WTC11 (cell line): ENCODE data around the gene MAGEA8. TPM values are rescaled to one million over a fixed set of nuclear protein-coding genes. Genes with fewer than 3 reads are reported as not detected.
"Not testable (repeated sequence)": the region's sequence is repeated elsewhere in the genome, so short reads cannot be mapped to it uniquely, and the experiment has no call there.

ENCODE experiments used
- ATAC-seq: fragments of 200-7000 bp; cut with Tn5 transposase; 2 replicates; pipeline ENCODE4 v1.10.0; 2021; ENCODE audit warnings: mild to moderate bottlenecking, moderate library complexity
- CTCF ChIA-PET: fragments of 300-600 bp; sonication (Branson Sonifier 250); formaldehyde crosslinking; loops from one replicate; lab custom pipeline; 2021; ENCODE audit warnings: antibody characterized with exemption; lab: Charles Lee
- POLR2A ChIA-PET: fragments of 350-600 bp; sonication (Branson Sonifier 250); formaldehyde crosslinking; loops from one replicate; lab custom pipeline; 2021; ENCODE audit warnings: antibody characterized with exemption; lab: Charles Lee
- DNase-seq: peaks from one replicate; pipeline ENCODE4 v3.0.0; 2021; ENCODE audit warnings: low spot score
- H3K27ac Mint-ChIP-seq: 2 replicates; pipeline ENCODE4 v1.8.0; 2021; ENCODE audit warnings: mixed read lengths
- H3K27me3 Mint-ChIP-seq: 2 replicates; pipeline ENCODE4 v1.8.0; 2021; ENCODE audit warnings: low read depth, mild to moderate bottlenecking, moderate library complexity, mixed read lengths
- H3K36me3 Mint-ChIP-seq: 2 replicates; pipeline ENCODE4 v1.8.0; 2021; ENCODE audit warnings: mixed read lengths
- H3K4me1 Mint-ChIP-seq: 2 replicates; pipeline ENCODE4 v1.8.0; 2022; ENCODE audit warnings: mixed read lengths
- H3K4me3 Mint-ChIP-seq: 2 replicates; pipeline ENCODE4 v1.8.0; 2021; ENCODE audit warnings: mild to moderate bottlenecking, moderate library complexity, mixed read lengths
- H3K9me3 Mint-ChIP-seq: 2 replicates; pipeline ENCODE4 v1.8.0; 2021; ENCODE audit warnings: mixed read lengths
- CTCF ChIP-seq: fragments of 200-600 bp; IDR thresholded peaks from 2 replicates; pipeline ENCODE4 v1.8.0; 2022; ENCODE audit warnings: antibody characterized with exemption
- ELF4 ChIP-seq: sonication (generic); formaldehyde crosslinking; IDR thresholded peaks from 2 replicates; pipeline ENCODE4 v1.8.1; 2022; ENCODE audit warnings: low read depth, mild to moderate bottlenecking, moderate library complexity, missing genetic modification reagents
- EMX1 ChIP-seq: fragments of 250-450 bp; sonication (Bioruptor Pico); IDR thresholded peaks from 2 replicates; pipeline ENCODE4 v1.8.0; 2021; ENCODE audit warnings: mild to moderate bottlenecking
- ETV6 ChIP-seq: sonication (generic); formaldehyde crosslinking; IDR thresholded peaks from 2 replicates; pipeline ENCODE4 v1.8.1; 2022; ENCODE audit warnings: mild to moderate bottlenecking, missing genetic modification reagents
- FOXJ3 ChIP-seq: sonication (generic); formaldehyde crosslinking; IDR thresholded peaks from 2 replicates; pipeline ENCODE4 v1.9.0; 2021; ENCODE audit warnings: missing genetic modification reagents, mild to moderate bottlenecking, borderline replicate concordance
- FOXK1 ChIP-seq: sonication (generic); formaldehyde crosslinking; IDR thresholded peaks from 2 replicates; pipeline ENCODE4 v1.8.0; 2022; ENCODE audit warnings: mild to moderate bottlenecking, moderate library complexity, missing genetic modification reagents
- HMGXB4 ChIP-seq: sonication (generic); formaldehyde crosslinking; IDR thresholded peaks from 2 replicates; pipeline ENCODE4 v1.8.1; 2023; ENCODE audit warnings: mild to moderate bottlenecking, moderate library complexity, missing genetic modification reagents
- JUN ChIP-seq: sonication (generic); formaldehyde crosslinking; IDR thresholded peaks from 2 replicates; pipeline ENCODE4 v1.8.0; 2023; ENCODE audit warnings: mild to moderate bottlenecking, missing genetic modification reagents
- NFE2L1 ChIP-seq: sonication (generic); formaldehyde crosslinking; IDR thresholded peaks from 2 replicates; pipeline ENCODE4 v1.8.1; 2023; ENCODE audit warnings: missing genetic modification reagents
- NR2C2 ChIP-seq: sonication (generic); formaldehyde crosslinking; IDR thresholded peaks from 2 replicates; pipeline ENCODE4 v1.8.0; 2022; ENCODE audit warnings: mild to moderate bottlenecking, missing genetic modification reagents
- PRRX2 ChIP-seq: fragments of 250-450 bp; sonication (Bioruptor Pico); IDR thresholded peaks from 2 replicates; pipeline ENCODE4 v1.8.0; 2021; ENCODE audit warnings: mild to moderate bottlenecking
- SOX15 ChIP-seq: fragments of 250-450 bp; sonication (Bioruptor Pico); IDR thresholded peaks from 2 replicates; pipeline ENCODE4 v1.9.0; 2021; ENCODE audit warnings: mild to moderate bottlenecking
- TP53 ChIP-seq: sonication (generic); formaldehyde crosslinking; IDR thresholded peaks from 2 replicates; pipeline ENCODE4 v1.8.1; 2023; ENCODE audit warnings: mild to moderate bottlenecking, missing genetic modification reagents
- USF1 ChIP-seq: sonication (generic); formaldehyde crosslinking; IDR thresholded peaks from 2 replicates; pipeline ENCODE4 v1.8.0; 2022; ENCODE audit warnings: mild to moderate bottlenecking, missing genetic modification reagents
- USF2 ChIP-seq: sonication (generic); formaldehyde crosslinking; IDR thresholded peaks from 2 replicates; pipeline ENCODE4 v1.8.1; 2023; ENCODE audit warnings: mild to moderate bottlenecking, missing genetic modification reagents, moderate library complexity
- ZNF512 ChIP-seq: sonication (generic); formaldehyde crosslinking; IDR thresholded peaks from 2 replicates; pipeline ENCODE4 v1.8.1; 2022; ENCODE audit warnings: missing genetic modification reagents, borderline replicate concordance
- total RNA-seq: library from RNA; stranded (reverse); gene quantifications from 3 replicates; pipeline ENCODE4 v1.2.3, GENCODE V29; 2021
- TF ChIP-seq, protein P1 (sequence below): sonication (generic); formaldehyde crosslinking; IDR thresholded peaks from 2 replicates; pipeline ENCODE4 v1.8.0; 2023; ENCODE audit warnings: missing genetic modification reagents, mild to moderate bottlenecking, borderline replicate concordance
- TF ChIP-seq, protein P2 (sequence below): sonication (generic); formaldehyde crosslinking; IDR thresholded peaks from 2 replicates; pipeline ENCODE4 v1.8.0; 2023; ENCODE audit warnings: mild to moderate bottlenecking, missing genetic modification reagents

The MAGEA8 gene
- total RNA-seq, 1 experiment from 2014 or later, result not detected

DNA sequence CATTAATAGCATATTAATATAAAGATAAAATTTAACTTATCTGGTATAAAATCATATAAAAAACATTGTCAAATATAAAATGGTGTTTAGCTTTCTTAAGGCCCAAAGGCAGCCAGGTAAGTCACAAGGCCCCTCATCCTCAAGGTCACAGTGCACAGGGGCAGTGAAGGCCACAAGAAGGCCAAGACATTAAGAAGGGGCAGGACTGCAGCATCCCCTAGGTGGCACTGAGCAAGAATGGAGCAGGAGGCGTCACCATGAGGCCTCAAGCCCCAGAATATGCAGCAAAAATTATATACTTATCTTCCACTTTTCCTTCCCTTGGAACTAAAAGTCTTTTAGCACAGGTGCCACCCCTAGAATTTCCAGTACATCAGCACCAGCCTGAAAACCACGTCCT, 49.5 kb upstream of the MAGEA8 start (continued):
- TF ChIP-seq, protein P1, sequence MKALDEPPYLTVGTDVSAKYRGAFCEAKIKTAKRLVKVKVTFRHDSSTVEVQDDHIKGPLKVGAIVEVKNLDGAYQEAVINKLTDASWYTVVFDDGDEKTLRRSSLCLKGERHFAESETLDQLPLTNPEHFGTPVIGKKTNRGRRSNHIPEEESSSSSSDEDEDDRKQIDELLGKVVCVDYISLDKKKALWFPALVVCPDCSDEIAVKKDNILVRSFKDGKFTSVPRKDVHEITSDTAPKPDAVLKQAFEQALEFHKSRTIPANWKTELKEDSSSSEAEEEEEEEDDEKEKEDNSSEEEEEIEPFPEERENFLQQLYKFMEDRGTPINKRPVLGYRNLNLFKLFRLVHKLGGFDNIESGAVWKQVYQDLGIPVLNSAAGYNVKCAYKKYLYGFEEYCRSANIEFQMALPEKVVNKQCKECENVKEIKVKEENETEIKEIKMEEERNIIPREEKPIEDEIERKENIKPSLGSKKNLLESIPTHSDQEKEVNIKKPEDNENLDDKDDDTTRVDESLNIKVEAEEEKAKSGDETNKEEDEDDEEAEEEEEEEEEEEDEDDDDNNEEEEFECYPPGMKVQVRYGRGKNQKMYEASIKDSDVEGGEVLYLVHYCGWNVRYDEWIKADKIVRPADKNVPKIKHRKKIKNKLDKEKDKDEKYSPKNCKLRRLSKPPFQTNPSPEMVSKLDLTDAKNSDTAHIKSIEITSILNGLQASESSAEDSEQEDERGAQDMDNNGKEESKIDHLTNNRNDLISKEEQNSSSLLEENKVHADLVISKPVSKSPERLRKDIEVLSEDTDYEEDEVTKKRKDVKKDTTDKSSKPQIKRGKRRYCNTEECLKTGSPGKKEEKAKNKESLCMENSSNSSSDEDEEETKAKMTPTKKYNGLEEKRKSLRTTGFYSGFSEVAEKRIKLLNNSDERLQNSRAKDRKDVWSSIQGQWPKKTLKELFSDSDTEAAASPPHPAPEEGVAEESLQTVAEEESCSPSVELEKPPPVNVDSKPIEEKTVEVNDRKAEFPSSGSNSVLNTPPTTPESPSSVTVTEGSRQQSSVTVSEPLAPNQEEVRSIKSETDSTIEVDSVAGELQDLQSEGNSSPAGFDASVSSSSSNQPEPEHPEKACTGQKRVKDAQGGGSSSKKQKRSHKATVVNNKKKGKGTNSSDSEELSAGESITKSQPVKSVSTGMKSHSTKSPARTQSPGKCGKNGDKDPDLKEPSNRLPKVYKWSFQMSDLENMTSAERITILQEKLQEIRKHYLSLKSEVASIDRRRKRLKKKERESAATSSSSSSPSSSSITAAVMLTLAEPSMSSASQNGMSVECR (CRISPR knock-in tag), result no peak
- no peak for TF ChIP-seq CTCF
- no peak for TF ChIP-seq ETV6 (CRISPR knock-in tag)
- TF ChIP-seq TP53 (CRISPR knock-in tag), result no peak
- TF ChIP-seq HMGXB4 (CRISPR knock-in tag), result no peak
- no peak for TF ChIP-seq EMX1 (CRISPR knock-in tag)
- TF ChIP-seq NFE2L1 (CRISPR knock-in tag), result no peak

GRCh38 chrX:149836728-149837127, 44.3 kb upstream of the MAGEA8 start:
- DNase-seq, result not testable (repeated sequence)
- Mint-ChIP-seq H3K4me1 (peaks cover 53% of the 10 kb centered on the region), H3K36me3 (peaks cover 15% of the 10 kb centered on the region), H3K27me3 (peaks cover 19% of the 10 kb centered on the region), H3K27ac (peak overlapping the region; percentile 82), H3K9me3 (peaks cover 15% of the 10 kb centered on the region), H3K4me3 (peak overlapping the region; percentile 47)
- CTCF ChIA-PET, result interaction anchor here (0.6 to 1.3 kb wide), 3 partner anchors 20 to 296 kb away, joined by 3 to 4 read pairs (median 4); partner anchors contain the start of genes EOLA1 and EOLA2
- POLR2A ChIA-PET, result interaction anchor here (1.3 kb wide), 1 partner anchor 103 kb away, joined by 4 read pairs; no protein-coding TSS in a partner anchor
- TF ChIP-seq USF2 (CRISPR knock-in tag), result peak; percentile 60
- 0 out of 2 replicates have a peak, but pooled peaks have one; percentile 24 for TF ChIP-seq USF1
- TF ChIP-seq, all 79 proteins: peak for 2; not testable (repeated sequence) for 77
- peak; percentile 18; the same call in 1 of the 2 replicates for ATAC-seq

- Mint-ChIP-seq H3K4me3 (no peak overlapping the region), H3K36me3 (peaks cover 19% of the 10 kb centered on the region), H3K4me1 (peaks cover 49% of the 10 kb centered on the region), H3K27ac (peak overlapping the region; percentile 57), H3K27me3 (peaks cover 19% of the 10 kb centered on the region), H3K9me3 (peaks cover 17% of the 10 kb centered on the region)
- DNase-seq (no peak), ATAC-seq (peak; percentile 60)
- ChIA-PET CTCF (interaction anchor here (0.9 to 1.3 kb wide), 2 partner anchors 101 to 102 kb away, joined by 3 to 4 read pairs; partner anchors contain the start of gene EOLA2), POLR2A (interaction anchor here (1.3 kb wide), 1 partner anchor 103 kb away, joined by 4 read pairs; no protein-coding TSS in a partner anchor)
- TF ChIP-seq FOXK1 (CRISPR knock-in tag) (no peak), USF2 (CRISPR knock-in tag) (no peak), NR2C2 (CRISPR knock-in tag) (no peak), ZNF512 (CRISPR knock-in tag) (no peak), JUN (no peak), PRRX2 (CRISPR knock-in tag) (no peak), SOX15 (CRISPR knock-in tag) (no peak), FOXJ3 (no peak), ELF4 (no peak)
- TF ChIP-seq, protein P2, sequence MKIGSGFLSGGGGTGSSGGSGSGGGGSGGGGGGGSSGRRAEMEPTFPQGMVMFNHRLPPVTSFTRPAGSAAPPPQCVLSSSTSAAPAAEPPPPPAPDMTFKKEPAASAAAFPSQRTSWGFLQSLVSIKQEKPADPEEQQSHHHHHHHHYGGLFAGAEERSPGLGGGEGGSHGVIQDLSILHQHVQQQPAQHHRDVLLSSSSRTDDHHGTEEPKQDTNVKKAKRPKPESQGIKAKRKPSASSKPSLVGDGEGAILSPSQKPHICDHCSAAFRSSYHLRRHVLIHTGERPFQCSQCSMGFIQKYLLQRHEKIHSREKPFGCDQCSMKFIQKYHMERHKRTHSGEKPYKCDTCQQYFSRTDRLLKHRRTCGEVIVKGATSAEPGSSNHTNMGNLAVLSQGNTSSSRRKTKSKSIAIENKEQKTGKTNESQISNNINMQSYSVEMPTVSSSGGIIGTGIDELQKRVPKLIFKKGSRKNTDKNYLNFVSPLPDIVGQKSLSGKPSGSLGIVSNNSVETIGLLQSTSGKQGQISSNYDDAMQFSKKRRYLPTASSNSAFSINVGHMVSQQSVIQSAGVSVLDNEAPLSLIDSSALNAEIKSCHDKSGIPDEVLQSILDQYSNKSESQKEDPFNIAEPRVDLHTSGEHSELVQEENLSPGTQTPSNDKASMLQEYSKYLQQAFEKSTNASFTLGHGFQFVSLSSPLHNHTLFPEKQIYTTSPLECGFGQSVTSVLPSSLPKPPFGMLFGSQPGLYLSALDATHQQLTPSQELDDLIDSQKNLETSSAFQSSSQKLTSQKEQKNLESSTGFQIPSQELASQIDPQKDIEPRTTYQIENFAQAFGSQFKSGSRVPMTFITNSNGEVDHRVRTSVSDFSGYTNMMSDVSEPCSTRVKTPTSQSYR (CRISPR knock-in tag), result no peak
Measured at GRCh38 chrX:149837167-149837566, 43.8 kb upstream of the MAGEA8 start.
